Stomach (tissue), 9 donors: ENCODE data around the gene DCC. TPM values are rescaled to one million over a fixed set of nuclear protein-coding genes. Genes with fewer than 3 reads are reported as not detected.
A peak's percentile ranks its signal among the peaks of the same experiment; 100 is the strongest.

ENCODE experiments used
- DNase-seq, 2 donors: peaks; one replicate each; pipeline versions ENCODE4 v3.0.0 to v3.0.0-alpha.2; 2013 to 2019
- H3K27ac ChIP-seq, 5 donors: fragments of 200-600 bp in 4 of 5; sonication (generic) in 4 of 5; one replicate each; pipeline ENCODE4 v1.5.1; 2013 to 2019; ENCODE audit warnings: mild to moderate bottlenecking in 1 of 5, moderate library complexity in 1 of 5
- H3K27me3 ChIP-seq, 3 donors: fragments of 200-600 bp; sonication (generic); one replicate each; pipeline ENCODE4 v1.5.1; 2017 to 2019; ENCODE audit warnings: mixed run types in 1 of 3
- H3K36me3 ChIP-seq, 4 donors: fragments of 200-600 bp; sonication (generic); 1 replicate in 3 of 4; 2 replicates in 1 of 4; pipeline ENCODE4 v1.5.1; 2016 to 2019
- H3K4me1 ChIP-seq, 4 donors: fragments of 200-600 bp; sonication (generic); one replicate each; pipeline ENCODE4 v1.5.1; 2016 to 2019
- H3K4me3 ChIP-seq, 4 donors: fragments of 200-600 bp; sonication (generic) in 3 of 4; one replicate each; pipeline ENCODE4 v1.5.1; 2016 to 2019; ENCODE audit warnings: mild to moderate bottlenecking in 1 of 4
- H3K9me3 ChIP-seq, 4 donors: fragments of 200-600 bp; sonication (generic); one replicate each; pipeline ENCODE4 v1.5.1; 2016 to 2019
- EP300 ChIP-seq: sonication (generic); formaldehyde crosslinking; IDR thresholded peaks from one replicate; pipeline ENCODE4 v1.6.1; 2017; ENCODE audit warnings: antibody characterized with exemption
- POLR2A ChIP-seq, 4 donors: fragments of 450-650 bp; IDR thresholded peaks; one replicate each; pipeline ENCODE4 v1.6.1; 2016; ENCODE audit warnings: antibody characterized with exemption in 4 of 4, control low read depth in 2 of 4, mild to moderate bottlenecking in 1 of 4, moderate library complexity in 1 of 4
- POLR2AphosphoS5 ChIP-seq, 3 donors: sonication (generic); formaldehyde crosslinking; IDR thresholded peaks; one replicate each; pipeline ENCODE4 v1.6.1; 2016; ENCODE audit warnings: antibody characterized with exemption in 3 of 3
- WGBS, 5 donors: extraction: QIAGEN DNeasy Blood & Tissue Kit in 3 of 5; methylation state at CpG; one replicate each; pipeline versions ENCODE4 v1.1.5 to v1.1.7; 2013 to 2018; 5-methylcytosine and 5-hydroxymethylcytosine counted together
- intact Hi-C: fragments of 100-400 bp; cut with DNase I; formaldehyde crosslinking; loops from one replicate; pipeline ENCODE4 v1.15.1; 2023; ENCODE audit warnings: low total_unique reads
- polyA plus RNA-seq, 3 donors: library from polyadenylated mRNA; stranded (reverse); fragments of 200-250 nt; gene quantifications; one replicate each; pipeline ENCODE4 v1.2.3, GENCODE V29; 2013
- total RNA-seq, 5 donors: library from RNA; depleted of rRNA; stranded (reverse); fragments of >200 nt; gene quantifications; one replicate each; pipeline versions ENCODE4 v1.1.0 to v1.2.3, GENCODE V29; 2014 to 2016
- TF ChIP-seq, protein P1 (sequence below), 7 experiments: fragments of 450-650 bp in 4 of 7; fragments of 200-600 bp in 3 of 7; sonication (generic) in 3 of 7; IDR thresholded peaks; one replicate each; pipeline ENCODE4 v1.5.1; 2016 to 2019; ENCODE audit warnings: antibody characterized with exemption in 7 of 7, control low read depth in 2 of 7, mild to moderate bottlenecking in 1 of 7
- donor health status: healthy with polysubstance abuse.
- donor health status: Bipolar disorder and iron deficiency.
- donor health status: healthy.

The DCC gene
- total and polyA plus RNA-seq, 8 donors = 0.58 to 1.7 TPM; not detected in 6

DNA sequence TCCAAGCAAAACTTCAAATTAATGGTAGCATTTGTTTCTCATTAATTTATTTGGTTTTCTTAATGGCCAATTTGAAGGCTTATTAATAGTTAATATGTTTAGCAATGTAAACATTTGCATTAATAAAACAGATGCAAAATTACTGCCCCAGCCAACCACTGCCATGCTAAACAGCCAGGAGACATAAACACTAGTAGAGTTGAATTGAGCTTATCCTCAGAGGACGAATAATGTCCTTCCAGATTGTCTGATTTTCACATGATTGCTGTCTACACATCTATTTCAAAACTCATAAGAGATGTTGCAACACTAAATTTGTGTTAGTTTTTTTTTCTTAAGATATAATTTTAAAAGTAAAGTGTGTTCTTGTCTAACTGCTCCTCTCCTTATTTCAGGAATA is 128.5 kb downstream of the DCC start:
- Histone ChIP-seq H3K27me3 (no peaks in the 10 kb centered on the region), H3K36me3 (no peaks in the 10 kb centered on the region), H3K4me3 (no peak overlapping the region), H3K4me1 (no peaks in the 10 kb centered on the region), H3K9me3 (no peaks in the 10 kb centered on the region), H3K27ac (no peak overlapping the region)
- DNase-seq = no peak
- 72 to 81% (median 74%) methylated on average over 1 of the region's 1 CpG for WGBS, 5 donors
- TF ChIP-seq POLR2A (IDR thresholded peaks at IDR 0.05) (no peak), POLR2AphosphoS5 (IDR thresholded peaks at IDR 0.05) (no peak), EP300 (no peak)
- TF ChIP-seq, protein P1, sequence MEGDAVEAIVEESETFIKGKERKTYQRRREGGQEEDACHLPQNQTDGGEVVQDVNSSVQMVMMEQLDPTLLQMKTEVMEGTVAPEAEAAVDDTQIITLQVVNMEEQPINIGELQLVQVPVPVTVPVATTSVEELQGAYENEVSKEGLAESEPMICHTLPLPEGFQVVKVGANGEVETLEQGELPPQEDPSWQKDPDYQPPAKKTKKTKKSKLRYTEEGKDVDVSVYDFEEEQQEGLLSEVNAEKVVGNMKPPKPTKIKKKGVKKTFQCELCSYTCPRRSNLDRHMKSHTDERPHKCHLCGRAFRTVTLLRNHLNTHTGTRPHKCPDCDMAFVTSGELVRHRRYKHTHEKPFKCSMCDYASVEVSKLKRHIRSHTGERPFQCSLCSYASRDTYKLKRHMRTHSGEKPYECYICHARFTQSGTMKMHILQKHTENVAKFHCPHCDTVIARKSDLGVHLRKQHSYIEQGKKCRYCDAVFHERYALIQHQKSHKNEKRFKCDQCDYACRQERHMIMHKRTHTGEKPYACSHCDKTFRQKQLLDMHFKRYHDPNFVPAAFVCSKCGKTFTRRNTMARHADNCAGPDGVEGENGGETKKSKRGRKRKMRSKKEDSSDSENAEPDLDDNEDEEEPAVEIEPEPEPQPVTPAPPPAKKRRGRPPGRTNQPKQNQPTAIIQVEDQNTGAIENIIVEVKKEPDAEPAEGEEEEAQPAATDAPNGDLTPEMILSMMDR (IDR thresholded peaks at IDR 0.05) = no peak
- intact Hi-C loops = no loop called here

DNA sequence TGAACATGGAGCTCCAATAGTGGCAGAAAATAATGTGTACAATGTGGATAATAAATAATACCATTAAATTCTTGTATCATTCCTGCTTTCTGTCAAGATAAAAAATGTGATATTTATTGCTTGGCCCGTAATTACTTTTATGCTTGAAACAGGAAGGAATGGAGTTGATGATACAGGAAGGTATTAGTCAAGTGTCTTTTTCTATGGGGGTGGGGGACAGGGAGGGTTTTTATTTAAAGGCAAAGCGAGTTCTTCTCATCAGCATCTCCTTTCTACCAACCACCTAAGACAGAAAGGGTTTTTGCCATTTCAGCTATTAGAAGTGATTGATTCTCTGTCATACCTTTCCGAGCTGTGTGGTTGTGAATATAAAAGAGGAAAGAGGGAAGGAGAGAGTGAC is 135.3 kb downstream of the DCC start:
- Histone ChIP-seq H3K27ac (no peak overlapping the region), H3K9me3 (peaks cover 0 to 4% (median 0%) of the 10 kb centered on the region in 4 donors), H3K36me3 (no peaks in the 10 kb centered on the region), H3K4me3 (no peak overlapping the region), H3K4me1 (no peaks in the 10 kb centered on the region), H3K27me3 (no peaks in the 10 kb centered on the region)
- intact Hi-C loops = no loop called here
- no peak for DNase-seq
- WGBS, 5 donors = 76 to 82% (median 80%) methylated on average over 3 of the region's 3 CpGs
- TF ChIP-seq POLR2AphosphoS5 (IDR thresholded peaks at IDR 0.05) (no peak), POLR2A (IDR thresholded peaks at IDR 0.05) (no peak), EP300 (no peak)
- TF ChIP-seq, protein P1 (IDR thresholded peaks at IDR 0.05) = no peak

DNA sequence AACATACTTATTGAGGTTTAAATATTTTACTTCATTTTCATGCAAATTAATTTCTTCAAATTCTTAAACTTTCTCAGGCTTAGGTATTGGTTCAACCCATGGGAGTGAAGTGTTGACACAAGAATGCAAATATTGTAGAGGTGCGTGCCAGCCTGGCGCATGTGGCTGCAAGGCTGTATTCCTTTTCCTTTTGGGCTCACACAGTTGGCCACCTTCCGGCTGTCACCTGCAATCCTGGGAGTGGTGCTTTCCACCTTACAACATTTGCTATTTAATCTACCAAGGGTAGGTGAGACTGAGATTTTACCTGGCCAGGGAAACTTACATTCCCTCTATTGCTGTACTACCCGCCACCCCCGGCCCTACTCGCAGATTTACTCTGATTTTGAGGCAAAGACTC is 141.1 kb downstream of the DCC start:
- H3K27ac ChIP-seq = peak overlapping the region in 4 of 5 donors; percentile 21 to 57 (median 35)
- no peaks in the 10 kb centered on the region for H3K27me3 ChIP-seq
- peak in 1 of 3 donors; percentile 58 for TF ChIP-seq POLR2AphosphoS5 (IDR thresholded peaks at IDR 0.05)
- TF ChIP-seq, protein P1 (IDR thresholded peaks at IDR 0.05) = no peak
- TF ChIP-seq POLR2A (IDR thresholded peaks at IDR 0.05) = no peak
- TF ChIP-seq EP300 = no peak
- peaks cover 0 to 4% (median 0%) of the 10 kb centered on the region in 4 donors for H3K9me3 ChIP-seq
- peak; percentile 24 to 81 for DNase-seq
- no peak overlapping the region for H3K4me3 ChIP-seq
- H3K4me1 ChIP-seq = no peaks in the 10 kb centered on the region
- intact Hi-C loops = no loop called here
- WGBS, 5 donors = 35 to 64% (median 60%) methylated on average over 6 of the region's 6 CpGs
- H3K36me3 ChIP-seq = no peaks in the 10 kb centered on the region

DNA sequence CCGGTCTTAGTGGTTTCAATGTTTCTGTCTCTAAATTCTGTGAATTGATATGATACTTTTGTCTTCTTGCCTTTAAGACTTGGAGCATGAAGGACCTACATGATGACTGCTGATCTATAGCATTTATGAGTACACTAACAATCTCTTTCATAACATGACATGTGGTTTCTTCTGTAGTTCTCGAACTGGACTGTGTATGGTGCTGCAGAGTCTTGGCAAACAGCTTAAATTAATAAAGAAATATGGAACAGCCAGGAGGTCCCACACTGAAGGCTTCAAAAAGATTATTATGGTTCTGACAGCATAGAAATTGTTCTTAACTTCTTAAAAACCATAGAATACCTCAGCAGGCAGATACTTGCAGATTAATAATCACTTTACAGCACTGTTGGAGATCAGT is 145.0 kb downstream of the DCC start:
- no peak for DNase-seq
- intact Hi-C loops = no loop called here
- no peaks in the 10 kb centered on the region for H3K9me3 ChIP-seq
- H3K4me3 ChIP-seq = no peak overlapping the region
- TF ChIP-seq POLR2AphosphoS5 (IDR thresholded peaks at IDR 0.05) = no peak
- TF ChIP-seq POLR2A (IDR thresholded peaks at IDR 0.05) = no peak
- TF ChIP-seq, protein P1 (IDR thresholded peaks at IDR 0.05) = no peak
- TF ChIP-seq EP300 = no peak
- WGBS, 5 donors = 60 to 73% (median 67%) methylated on average over 2 of the region's 2 CpGs
- H3K36me3 ChIP-seq = no peaks in the 10 kb centered on the region
- no peaks in the 10 kb centered on the region for H3K27me3 ChIP-seq
- H3K27ac ChIP-seq = no peak overlapping the region
- no peaks in the 10 kb centered on the region for H3K4me1 ChIP-seq
